Esophagus squamous epithelium (tissue), 4 donors: ENCODE data around the gene TPPP2.

Experiments
- CTCF ChIP-seq, 6 experiments: fragments of 450-650 bp in 4 of 6; fragments of 200-600 bp in 2 of 6; sonication (generic) in 2 of 6; IDR thresholded peaks; one replicate each; pipeline ENCODE4 v1.5.1; 2016 to 2019; ENCODE audit warnings: antibody characterized with exemption in 6 of 6, mild to moderate bottlenecking in 4 of 6, moderate library complexity in 4 of 6
- POLR2A ChIP-seq, 4 donors: fragments of 450-650 bp; IDR thresholded peaks; one replicate each; pipeline ENCODE4 v1.6.1; 2017; ENCODE audit warnings: antibody characterized with exemption in 4 of 4, mild to moderate bottlenecking in 4 of 4, moderate library complexity in 3 of 4

- TF ChIP-seq CTCF (IDR thresholded peaks at IDR 0.05) (no peak), POLR2A (IDR thresholded peaks at IDR 0.05) (no peak)
These were observed 32.9 kb upstream of the TPPP2 start for GRCh38 chr14:20997115-20997514.
